ENCODE results near the gene RTN4RL1.

- TF ChIP-seq CTCF (IDR thresholded peaks at IDR 0.05), result no peak
- no peak for TF ChIP-seq POLR2A (IDR thresholded peaks at IDR 0.05)
These were observed 32.8 kb upstream of the RTN4RL1 start for GRCh38 chr17:2057760-2058585.

All from right lobe of liver (tissue), 4 donors.